ENCODE measurements around the gene HAP1. TPM values are rescaled to one million over a fixed set of nuclear protein-coding genes. Genes with fewer than 3 reads are reported as not detected.

The HAP1 gene, protein sequence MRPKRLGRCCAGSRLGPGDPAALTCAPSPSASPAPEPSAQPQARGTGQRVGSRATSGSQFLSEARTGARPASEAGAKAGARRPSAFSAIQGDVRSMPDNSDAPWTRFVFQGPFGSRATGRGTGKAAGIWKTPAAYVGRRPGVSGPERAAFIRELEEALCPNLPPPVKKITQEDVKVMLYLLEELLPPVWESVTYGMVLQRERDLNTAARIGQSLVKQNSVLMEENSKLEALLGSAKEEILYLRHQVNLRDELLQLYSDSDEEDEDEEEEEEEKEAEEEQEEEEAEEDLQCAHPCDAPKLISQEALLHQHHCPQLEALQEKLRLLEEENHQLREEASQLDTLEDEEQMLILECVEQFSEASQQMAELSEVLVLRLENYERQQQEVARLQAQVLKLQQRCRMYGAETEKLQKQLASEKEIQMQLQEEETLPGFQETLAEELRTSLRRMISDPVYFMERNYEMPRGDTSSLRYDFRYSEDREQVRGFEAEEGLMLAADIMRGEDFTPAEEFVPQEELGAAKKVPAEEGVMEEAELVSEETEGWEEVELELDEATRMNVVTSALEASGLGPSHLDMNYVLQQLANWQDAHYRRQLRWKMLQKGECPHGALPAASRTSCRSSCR
- under 1 TPM; 0.34 to 0.94 (median 0.53) TPM for total RNA-seq

GRCh38 chr17:41734139-41734948 lies at the start of gene HAP1:
TSS of gene HAP1 (minus strand) at chr17:41734643. CDS start at chr17:41734634, 9 bp downstream.
- Histone ChIP-seq H3K4me3 (peak within 1 kb of the TSS; percentile 29 to 67 (median 52)), H3K4me1 (peaks cover 18 to 53% (median 28%) of the 10 kb centered on the region in 3 donors), H3K9me3 (no peaks in the 10 kb centered on the region), H3K27ac (no peak within 1 kb of the TSS), H3K36me3 (no peaks in the 10 kb centered on the region), H3K27me3 (peaks cover 5 to 79% (median 13%) of the 10 kb centered on the region in 4 donors)
- intact Hi-C loops (cut with DNase I) = no loop called here
- 0 to 1% methylated on average over 14 to 33 of the region's 77 CpGs for WGBS, 2 donors
- TF ChIP-seq, protein P1, sequence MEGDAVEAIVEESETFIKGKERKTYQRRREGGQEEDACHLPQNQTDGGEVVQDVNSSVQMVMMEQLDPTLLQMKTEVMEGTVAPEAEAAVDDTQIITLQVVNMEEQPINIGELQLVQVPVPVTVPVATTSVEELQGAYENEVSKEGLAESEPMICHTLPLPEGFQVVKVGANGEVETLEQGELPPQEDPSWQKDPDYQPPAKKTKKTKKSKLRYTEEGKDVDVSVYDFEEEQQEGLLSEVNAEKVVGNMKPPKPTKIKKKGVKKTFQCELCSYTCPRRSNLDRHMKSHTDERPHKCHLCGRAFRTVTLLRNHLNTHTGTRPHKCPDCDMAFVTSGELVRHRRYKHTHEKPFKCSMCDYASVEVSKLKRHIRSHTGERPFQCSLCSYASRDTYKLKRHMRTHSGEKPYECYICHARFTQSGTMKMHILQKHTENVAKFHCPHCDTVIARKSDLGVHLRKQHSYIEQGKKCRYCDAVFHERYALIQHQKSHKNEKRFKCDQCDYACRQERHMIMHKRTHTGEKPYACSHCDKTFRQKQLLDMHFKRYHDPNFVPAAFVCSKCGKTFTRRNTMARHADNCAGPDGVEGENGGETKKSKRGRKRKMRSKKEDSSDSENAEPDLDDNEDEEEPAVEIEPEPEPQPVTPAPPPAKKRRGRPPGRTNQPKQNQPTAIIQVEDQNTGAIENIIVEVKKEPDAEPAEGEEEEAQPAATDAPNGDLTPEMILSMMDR (IDR thresholded peaks at IDR 0.05) = no peak
- TF ChIP-seq POLR2A (IDR thresholded peaks at IDR 0.05) = peak in 2 of 4 donors; percentile 60 to 72
- DNase-seq = no peak

GRCh38 chr17:41782142-41782541 lies 47.7 kb upstream of the HAP1 start:
- 30% methylated on average over 4 of the region's 4 CpGs; no CpG with 5 or more reads in 1 of the 2 donors for WGBS, 2 donors
- Histone ChIP-seq H3K4me3 (peak overlapping the region; percentile 63 to 82 (median 80)), H3K36me3 (peaks cover 0 to 17% (median 0%) of the 10 kb centered on the region in 3 donors), H3K4me1 (peaks cover 39 to 97% (median 71%) of the 10 kb centered on the region in 3 donors), H3K9me3 (no peaks in the 10 kb centered on the region), H3K27ac (peak overlapping the region; percentile 86 to 99 (median 98)), H3K27me3 (peaks cover 0 to 24% (median 0%) of the 10 kb centered on the region in 4 donors)
- DNase-seq = no peak
- TF ChIP-seq, protein P1 (IDR thresholded peaks at IDR 0.05) = no peak
- TF ChIP-seq POLR2A (IDR thresholded peaks at IDR 0.05) = no peak
- intact Hi-C loops (cut with DNase I) = no loop called here

DNA sequence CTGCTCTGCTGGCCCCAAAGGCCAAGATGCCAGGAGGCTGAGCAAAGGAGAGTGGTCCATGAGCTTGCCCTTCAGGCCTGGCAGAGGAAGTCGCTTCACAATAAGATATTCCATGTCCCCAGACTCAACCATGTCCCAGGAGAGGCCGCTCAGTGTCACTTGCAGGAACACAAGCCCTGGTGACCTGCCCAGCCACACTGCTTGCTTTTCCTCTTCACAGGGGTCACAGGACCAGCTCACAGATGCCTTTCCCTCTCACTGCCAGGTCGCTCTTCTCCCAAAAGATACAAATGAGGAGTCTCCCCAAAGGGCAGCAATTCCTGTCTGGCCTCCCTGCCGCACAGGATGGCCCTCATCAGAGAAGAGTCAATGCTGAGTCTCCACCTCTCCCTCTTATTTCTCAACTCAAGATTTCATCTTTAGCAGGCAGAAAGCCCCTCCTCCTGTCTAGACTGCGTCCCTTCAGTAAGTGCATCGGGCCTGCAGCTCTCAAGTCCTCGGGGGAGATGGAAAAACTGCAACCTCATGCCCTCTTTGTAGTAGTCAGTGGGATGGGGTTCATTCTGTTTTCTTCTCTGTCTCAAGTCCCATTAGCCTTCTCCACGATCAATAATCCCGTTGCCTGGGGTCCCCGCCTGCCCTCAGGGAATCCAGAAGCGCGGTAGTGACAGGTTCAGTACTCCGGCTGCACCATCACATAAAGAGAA lies 47.1 kb upstream of the HAP1 start:
- TF ChIP-seq POLR2A (IDR thresholded peaks at IDR 0.05) = no peak
- TF ChIP-seq, protein P1 (IDR thresholded peaks at IDR 0.05) = no peak
- no peak for DNase-seq
- Histone ChIP-seq H3K4me1 (peaks cover 45 to 100% (median 77%) of the 10 kb centered on the region in 3 donors), H3K4me3 (peak overlapping the region; percentile 63 to 82 (median 80)), H3K9me3 (no peaks in the 10 kb centered on the region), H3K27me3 (peaks cover 0 to 24% (median 0%) of the 10 kb centered on the region in 4 donors), H3K36me3 (peaks cover 0 to 23% (median 0%) of the 10 kb centered on the region in 3 donors), H3K27ac (peak overlapping the region; percentile 86 to 99 (median 98))
- intact Hi-C loops (cut with DNase I) = no loop called here
- WGBS, 2 donors = 46 to 54% methylated on average over 7 to 12 of the region's 13 CpGs

DNA sequence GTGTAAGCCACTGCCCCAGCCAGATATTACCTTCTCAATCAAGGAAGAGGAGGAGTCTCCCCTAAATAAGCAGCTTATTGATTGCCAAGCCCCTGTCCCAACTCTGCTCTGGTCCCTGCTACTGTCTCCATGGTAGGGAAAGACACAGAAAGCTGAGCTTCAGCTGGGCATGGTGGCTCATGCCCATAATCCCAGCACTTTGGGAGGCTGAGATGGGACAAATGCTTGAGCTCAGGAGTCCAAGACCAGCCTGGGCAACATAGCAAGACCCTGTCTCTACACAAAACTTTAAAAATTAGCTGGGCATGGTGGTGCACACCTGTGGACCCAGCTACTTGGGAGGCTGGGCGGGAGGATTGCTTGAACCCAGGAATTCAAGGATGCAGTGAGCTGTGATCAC lies 45.5 kb upstream of the HAP1 start:
- H3K4me1 ChIP-seq = peaks cover 51 to 100% (median 84%) of the 10 kb centered on the region in 3 donors

More for the DNA sequence above, 45.5 kb upstream of the HAP1 start:
- Histone ChIP-seq H3K27me3 (peaks cover 0 to 8% (median 0%) of the 10 kb centered on the region in 4 donors), H3K9me3 (no peaks in the 10 kb centered on the region), H3K4me3 (no peak overlapping the region), H3K36me3 (peaks cover 0 to 32% (median 0%) of the 10 kb centered on the region in 3 donors), H3K27ac (peak overlapping the region; percentile 63 to 99 (median 98))
- DNase-seq = no peak
- no peak for TF ChIP-seq POLR2A (IDR thresholded peaks at IDR 0.05)
- TF ChIP-seq, protein P1 (IDR thresholded peaks at IDR 0.05) = no peak
- 90% methylated on average over 1 of the region's 1 CpG; no CpG with 5 or more reads in 1 of the 2 donors for WGBS, 2 donors
- intact Hi-C loops (cut with DNase I) = no loop called here

All from esophagus squamous epithelium (tissue), 5 donors.